ENCODE data around the gene SOHLH1.

GRCh38 chr9:135747311-135747710 lies 48.0 kb upstream of the SOHLH1 start:
- no peak for TF ChIP-seq CTCF (conservative IDR thresholded peaks at IDR 0.05 in 1 of 2, IDR thresholded peaks at IDR 0.05 in 1 of 2; ENCODE audit: extremely low read depth in 1 of 2, insufficient read depth in 1 of 2, low read depth in 1 of 2, low read length in 2 of 2)
- no peak for TF ChIP-seq EZH2 (IDR thresholded peaks at IDR 0.05; ENCODE audit: borderline replicate concordance, low read length)

All from mammary epithelial cell (primary cell).